Endothelial cell of umbilical vein (primary cell): ENCODE measurements around the gene CTTN. TPM values are rescaled to one million over a fixed set of nuclear protein-coding genes. Genes with fewer than 3 reads are reported as not detected.

Experiments
- BruUV-seq: library from RNA; stranded (reverse); fragments of 400-500 nt; replicated peaks from 2 replicates; lab custom pipeline; 2021; lab: Mats Ljungman, UMichigan
- CTCF ChIA-PET: fragments of 300-600, 350-600 bp; sonication (Branson Sonifier 250); formaldehyde crosslinking; loops from one replicate; lab custom pipeline; 2021; ENCODE audit warnings: antibody characterized with exemption, inconsistent platforms; lab: Charles Lee
- POLR2A ChIA-PET: fragments of 300-600, 350-600 bp; sonication (Branson Sonifier 250); formaldehyde crosslinking; loops from one replicate; lab custom pipeline; 2021; ENCODE audit warnings: antibody characterized with exemption, inconsistent platforms; lab: Charles Lee
- DNase-seq: peaks from one replicate; pipeline ENCODE4 v3.0.0-alpha.2; 2011; ENCODE audit warnings: low read depth, low spot score
- FAIRE-seq: peaks from 2 replicates; lab custom pipeline; 2011; peaks lifted over from hg19 to GRCh38; lab: Jason Lieb, UNC
- H2AFZ ChIP-seq: 2 replicates; pipeline ENCODE4 v1.6.0; 2012; ENCODE audit warnings: low read depth, low read length, control low read depth, inconsistent platforms
- H3K27ac ChIP-seq: 2 replicates; pipeline ENCODE4 v1.5.1; 2011; ENCODE audit warnings: low read depth, mild to moderate bottlenecking, control low read depth, low read length, moderate library complexity; ENCODE audit not compliant: insufficient read depth
- H3K27me3 ChIP-seq, 2 experiments: 2 replicates each; pipeline versions ENCODE4 v1.6.0 to v1.6.1; 2011; ENCODE audit warnings: low read length in 2 of 2, mixed read lengths in 1 of 2; ENCODE audit not compliant: control insufficient read depth in 2 of 2, insufficient read depth in 2 of 2
- H3K36me3 ChIP-seq, 2 experiments: 2 replicates in 1 of 2; 3 replicates in 1 of 2; pipeline ENCODE4 v1.5.1; 2011; ENCODE audit warnings: low read length in 2 of 2, mild to moderate bottlenecking in 1 of 2, moderate library complexity in 1 of 2; ENCODE audit not compliant: control insufficient read depth in 2 of 2, insufficient read depth in 2 of 2; ENCODE audit errors: extremely low read depth in 1 of 2
- H3K4me1 ChIP-seq: 3 replicates; pipeline ENCODE4 v1.5.1; 2011; ENCODE audit warnings: mild to moderate bottlenecking, low read length; ENCODE audit not compliant: control insufficient read depth, insufficient read depth; ENCODE audit errors: extremely low read depth
- H3K4me2 ChIP-seq: 2 replicates; pipeline ENCODE4 v1.6.1; 2011; ENCODE audit warnings: low read length, control low read depth, mixed read lengths; ENCODE audit not compliant: insufficient read depth
- H3K4me3 ChIP-seq, 3 experiments: fragments of 200-600 bp in 1 of 3; sonication (generic), shearing (Covaris generic) in 1 of 3; replicated peaks in 1 of 3; 2 replicates each; pipeline ENCODE4 v1.5.1; 2011 to 2016; ENCODE audit warnings: control low read depth in 3 of 3, low read length in 3 of 3, mild to moderate bottlenecking in 2 of 3, inconsistent platforms in 1 of 3, low read depth in 1 of 3, moderate library complexity in 1 of 3; ENCODE audit not compliant: insufficient read depth in 1 of 3
- H3K79me2 ChIP-seq: 2 replicates; pipeline ENCODE4 v1.6.0; 2012; ENCODE audit warnings: low read length, inconsistent platforms; ENCODE audit not compliant: control insufficient read depth, insufficient read depth
- H3K9ac ChIP-seq: replicated peaks from 2 replicates; pipeline ENCODE3; 2011; ENCODE audit warnings: low read length, control low read depth; ENCODE audit not compliant: insufficient read depth; ENCODE audit errors: extremely low read depth
- H3K9me1 ChIP-seq: replicated peaks from 3 replicates; pipeline ENCODE4 v1.6.0; 2011; ENCODE audit warnings: mild to moderate bottlenecking, low read length; ENCODE audit not compliant: control insufficient read depth, insufficient read depth; ENCODE audit errors: extremely low read depth
- H3K9me3 ChIP-seq: replicated peaks from 2 replicates; pipeline ENCODE4 v1.5.1; 2012; ENCODE audit warnings: low read length, inconsistent platforms; ENCODE audit not compliant: control insufficient read depth, insufficient read depth
- H4K20me1 ChIP-seq: replicated peaks from 2 replicates; pipeline ENCODE3; 2011; ENCODE audit warnings: mild to moderate bottlenecking, low read length; ENCODE audit not compliant: control insufficient read depth, insufficient read depth; ENCODE audit errors: extremely low read depth
- EZH2 ChIP-seq: IDR thresholded peaks from 2 replicates; pipeline ENCODE4 v1.6.1; 2012; ENCODE audit warnings: borderline replicate concordance, low read depth, mild to moderate bottlenecking, moderate library complexity, low read length, inconsistent platforms; ENCODE audit not compliant: severe bottlenecking
- FOS ChIP-seq: IDR thresholded peaks from 2 replicates; pipeline ENCODE4 v1.6.1; 2011; ENCODE audit warnings: mild to moderate bottlenecking, low read length, moderate library complexity, borderline replicate concordance; ENCODE audit not compliant: insufficient read depth
- GATA2 ChIP-seq: IDR thresholded peaks from 2 replicates; pipeline ENCODE4 v1.7.0; 2011; ENCODE audit warnings: low read depth, mild to moderate bottlenecking, moderate library complexity, mixed read lengths, low read length; ENCODE audit not compliant: insufficient read length, insufficient read depth
- JUN ChIP-seq: IDR thresholded peaks from 2 replicates; pipeline ENCODE4 v1.6.1; 2011; ENCODE audit warnings: borderline replicate concordance, low read depth; ENCODE audit not compliant: insufficient read length, insufficient read depth
- MAX ChIP-seq: IDR thresholded peaks from 2 replicates; pipeline ENCODE4 v1.6.1; 2011; ENCODE audit not compliant: insufficient read depth, insufficient read length
- MYC ChIP-seq: IDR thresholded peaks from one replicate; pipeline ENCODE4 v1.6.1; 2011; ENCODE audit warnings: mild to moderate bottlenecking, low read depth, low read length
- POLR2A ChIP-seq: IDR thresholded peaks from 2 replicates; pipeline ENCODE4 v1.6.1; 2012; ENCODE audit warnings: low read depth, mild to moderate bottlenecking, control low read depth, low read length
- POLR2AphosphoS5 ChIP-seq: IDR thresholded peaks from 2 replicates; pipeline ENCODE4 v1.6.1; 2012; ENCODE audit warnings: low read depth, mild to moderate bottlenecking, control low read depth, low read length, moderate library complexity; ENCODE audit not compliant: insufficient read depth
- dilution Hi-C: fragments of 300-500 bp; cut with MboI; formaldehyde crosslinking; loops from one replicate; pipeline ENCODE4 v1.15.0; 2019; ENCODE audit warnings: low sequenced_read_pairs; ENCODE audit not compliant: extremely low pct_ligation_motif_present
- intact Hi-C: fragments of 100-400 bp; cut with micrococcal nuclease; formaldehyde crosslinking; loops from one replicate; pipeline ENCODE4 v1.10.0; 2022
- polyA plus RNA-seq, 4 experiments: library from polyadenylated mRNA; depleted of rRNA in 3 of 4; stranded (reverse) in 3 of 4; unstranded in 1 of 4; fragments of >200 nt; gene quantifications; 2 replicates each; pipeline versions ENCODE4 v1.2.1 to v1.2.3, GENCODE V29; 2011 to 2012; ENCODE audit warnings: missing spikeins in 1 of 4
- total RNA-seq: library from RNA; stranded (reverse); gene quantifications from 2 replicates; pipeline ENCODE4 v1.2.3, GENCODE V29; 2021
- TF ChIP-seq, protein P1 (sequence below), 2 donors: IDR thresholded peaks; 1 replicate in 1 of 2; 2 replicates in 1 of 2; pipeline ENCODE4 v1.5.1; 2011; ENCODE audit warnings: low read length in 2 of 2, mild to moderate bottlenecking in 2 of 2, moderate library complexity in 2 of 2, control low read depth in 1 of 2, inconsistent platforms in 1 of 2, low read depth in 1 of 2; ENCODE audit not compliant: insufficient read depth in 1 of 2; ENCODE audit errors: extremely low read depth in 1 of 2

CTTN gene
- total and polyA plus RNA-seq, 2 donors (not counting 3 experiments of a cell fraction or from before 2014, with no cell fraction given) = 161 to 330 TPM

DNA sequence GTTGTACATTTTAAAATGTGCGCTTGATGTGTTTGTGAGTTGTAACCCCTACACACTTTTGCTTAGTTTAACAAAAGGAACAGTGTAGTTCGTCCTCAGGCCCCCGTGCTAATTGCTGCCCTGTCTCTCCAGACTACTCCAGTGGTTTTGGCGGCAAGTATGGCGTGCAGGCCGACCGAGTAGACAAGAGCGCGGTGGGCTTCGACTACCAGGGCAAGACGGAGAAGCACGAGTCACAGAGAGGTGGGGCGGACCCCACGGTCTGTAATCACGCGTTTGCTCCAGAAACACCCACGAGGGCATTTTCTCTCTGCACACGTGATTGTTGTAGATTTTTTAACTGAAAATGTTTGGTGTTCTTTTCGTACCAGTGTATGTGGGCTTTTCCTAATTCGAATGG is 18.6 kb downstream of the CTTN start:
- Histone ChIP-seq H4K20me1 (peaks cover 3% of the 10 kb centered on the region), H3K9me3 (no peaks in the 10 kb centered on the region), H3K36me3 (peaks cover 42 to 68% of the 10 kb centered on the region in 2 experiments), H2AFZ (no peak overlapping the region), H3K9ac (no peak overlapping the region), H3K27ac (no peak overlapping the region), H3K4me1 (peaks cover 10% of the 10 kb centered on the region), H3K79me2 (peaks cover 4% of the 10 kb centered on the region), H3K9me1 (no peaks in the 10 kb centered on the region), H3K27me3 (no peaks in the 10 kb centered on the region), H3K4me2 (no peak overlapping the region), H3K4me3 (no peak overlapping the region)
- POLR2A ChIA-PET = no interaction called here
- CTCF ChIA-PET = no interaction called here
- dilution Hi-C loops (no loop called here), intact Hi-C loops (no loop called here)
- BruUV-seq = no TSS peak
- FAIRE-seq = no peak
- TF ChIP-seq, protein P1, sequence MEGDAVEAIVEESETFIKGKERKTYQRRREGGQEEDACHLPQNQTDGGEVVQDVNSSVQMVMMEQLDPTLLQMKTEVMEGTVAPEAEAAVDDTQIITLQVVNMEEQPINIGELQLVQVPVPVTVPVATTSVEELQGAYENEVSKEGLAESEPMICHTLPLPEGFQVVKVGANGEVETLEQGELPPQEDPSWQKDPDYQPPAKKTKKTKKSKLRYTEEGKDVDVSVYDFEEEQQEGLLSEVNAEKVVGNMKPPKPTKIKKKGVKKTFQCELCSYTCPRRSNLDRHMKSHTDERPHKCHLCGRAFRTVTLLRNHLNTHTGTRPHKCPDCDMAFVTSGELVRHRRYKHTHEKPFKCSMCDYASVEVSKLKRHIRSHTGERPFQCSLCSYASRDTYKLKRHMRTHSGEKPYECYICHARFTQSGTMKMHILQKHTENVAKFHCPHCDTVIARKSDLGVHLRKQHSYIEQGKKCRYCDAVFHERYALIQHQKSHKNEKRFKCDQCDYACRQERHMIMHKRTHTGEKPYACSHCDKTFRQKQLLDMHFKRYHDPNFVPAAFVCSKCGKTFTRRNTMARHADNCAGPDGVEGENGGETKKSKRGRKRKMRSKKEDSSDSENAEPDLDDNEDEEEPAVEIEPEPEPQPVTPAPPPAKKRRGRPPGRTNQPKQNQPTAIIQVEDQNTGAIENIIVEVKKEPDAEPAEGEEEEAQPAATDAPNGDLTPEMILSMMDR (IDR thresholded peaks at IDR 0.05; ENCODE audit: extremely low read depth in 1 of 2, insufficient read depth in 1 of 2, low read depth in 1 of 2, low read length in 2 of 2) = no peak
- TF ChIP-seq MAX (no peak), FOS (no peak)
- DNase-seq = no peak

GRCh38 chr11:70418130-70418529 is 19.8 kb downstream of the CTTN start:
- Histone ChIP-seq H3K79me2 (peaks cover 7% of the 10 kb centered on the region), H3K36me3 (peaks cover 42 to 69% of the 10 kb centered on the region in 2 experiments), H3K4me1 (peaks cover 10% of the 10 kb centered on the region), H4K20me1 (peaks cover 3% of the 10 kb centered on the region), H3K4me3 (no peak overlapping the region), H3K27ac (no peak overlapping the region), H3K4me2 (no peak overlapping the region), H3K9ac (no peak overlapping the region), H3K9me1 (no peaks in the 10 kb centered on the region), H3K9me3 (no peaks in the 10 kb centered on the region), H3K27me3 (no peaks in the 10 kb centered on the region), H2AFZ (no peak overlapping the region)
- ChIA-PET CTCF (no interaction called here), POLR2A (no interaction called here)
- FAIRE-seq = no peak
- dilution Hi-C loops (no loop called here), intact Hi-C loops (no loop called here)
- TF ChIP-seq FOS (no peak), POLR2A (no peak), MYC (no peak), JUN (no peak), GATA2 (no peak), EZH2 (no peak), MAX (no peak), POLR2AphosphoS5 (no peak)
- TF ChIP-seq, protein P1 (IDR thresholded peaks at IDR 0.05; ENCODE audit: extremely low read depth in 1 of 2, insufficient read depth in 1 of 2, low read depth in 1 of 2, low read length in 2 of 2) = no peak
- no TSS peak for BruUV-seq
- no peak for DNase-seq
